ENCODE results near the gene INKA2. TPM values are rescaled to one million over a fixed set of nuclear protein-coding genes. Genes with fewer than 3 reads are reported as not detected.

Gene INKA2
- total and polyA plus RNA-seq, 10 of the 15 experiments (the other 5 are each of a cell fraction or from before 2014, with no cell fraction given), result 0.38 to 5.1 (median 1.3) TPM; not detected in 1

- TF ChIP-seq BCLAF1 (IDR thresholded peaks at IDR 0.05), result no peak
- no peak for TF ChIP-seq FOS (IDR thresholded peaks at IDR 0.05; ENCODE audit: borderline replicate concordance, extremely low read depth, insufficient read length)
- no peak for TF ChIP-seq CHD4 (IDR thresholded peaks at IDR 0.05)
- TF ChIP-seq, protein P1, sequence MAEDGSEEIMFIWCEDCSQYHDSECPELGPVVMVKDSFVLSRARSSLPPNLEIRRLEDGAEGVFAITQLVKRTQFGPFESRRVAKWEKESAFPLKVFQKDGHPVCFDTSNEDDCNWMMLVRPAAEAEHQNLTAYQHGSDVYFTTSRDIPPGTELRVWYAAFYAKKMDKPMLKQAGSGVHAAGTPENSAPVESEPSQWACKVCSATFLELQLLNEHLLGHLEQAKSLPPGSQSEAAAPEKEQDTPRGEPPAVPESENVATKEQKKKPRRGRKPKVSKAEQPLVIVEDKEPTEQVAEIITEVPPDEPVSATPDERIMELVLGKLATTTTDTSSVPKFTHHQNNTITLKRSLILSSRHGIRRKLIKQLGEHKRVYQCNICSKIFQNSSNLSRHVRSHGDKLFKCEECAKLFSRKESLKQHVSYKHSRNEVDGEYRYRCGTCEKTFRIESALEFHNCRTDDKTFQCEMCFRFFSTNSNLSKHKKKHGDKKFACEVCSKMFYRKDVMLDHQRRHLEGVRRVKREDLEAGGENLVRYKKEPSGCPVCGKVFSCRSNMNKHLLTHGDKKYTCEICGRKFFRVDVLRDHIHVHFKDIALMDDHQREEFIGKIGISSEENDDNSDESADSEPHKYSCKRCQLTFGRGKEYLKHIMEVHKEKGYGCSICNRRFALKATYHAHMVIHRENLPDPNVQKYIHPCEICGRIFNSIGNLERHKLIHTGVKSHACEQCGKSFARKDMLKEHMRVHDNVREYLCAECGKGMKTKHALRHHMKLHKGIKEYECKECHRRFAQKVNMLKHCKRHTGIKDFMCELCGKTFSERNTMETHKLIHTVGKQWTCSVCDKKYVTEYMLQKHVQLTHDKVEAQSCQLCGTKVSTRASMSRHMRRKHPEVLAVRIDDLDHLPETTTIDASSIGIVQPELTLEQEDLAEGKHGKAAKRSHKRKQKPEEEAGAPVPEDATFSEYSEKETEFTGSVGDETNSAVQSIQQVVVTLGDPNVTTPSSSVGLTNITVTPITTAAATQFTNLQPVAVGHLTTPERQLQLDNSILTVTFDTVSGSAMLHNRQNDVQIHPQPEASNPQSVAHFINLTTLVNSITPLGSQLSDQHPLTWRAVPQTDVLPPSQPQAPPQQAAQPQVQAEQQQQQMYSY (CRISPR knock-in tag; IDR thresholded peaks at IDR 0.05), result no peak
- no peak for TF ChIP-seq RELB (IDR thresholded peaks at IDR 0.05; ENCODE audit: low read depth)
- no peak for TF ChIP-seq NRF1 (conservative IDR thresholded peaks at IDR 0.05; ENCODE audit: low read depth, low read length)
- no peak for TF ChIP-seq SPI1 (IDR thresholded peaks at IDR 0.05; ENCODE audit: borderline replicate concordance, insufficient read depth, low read depth, low read length)
- TF ChIP-seq, protein P2, sequence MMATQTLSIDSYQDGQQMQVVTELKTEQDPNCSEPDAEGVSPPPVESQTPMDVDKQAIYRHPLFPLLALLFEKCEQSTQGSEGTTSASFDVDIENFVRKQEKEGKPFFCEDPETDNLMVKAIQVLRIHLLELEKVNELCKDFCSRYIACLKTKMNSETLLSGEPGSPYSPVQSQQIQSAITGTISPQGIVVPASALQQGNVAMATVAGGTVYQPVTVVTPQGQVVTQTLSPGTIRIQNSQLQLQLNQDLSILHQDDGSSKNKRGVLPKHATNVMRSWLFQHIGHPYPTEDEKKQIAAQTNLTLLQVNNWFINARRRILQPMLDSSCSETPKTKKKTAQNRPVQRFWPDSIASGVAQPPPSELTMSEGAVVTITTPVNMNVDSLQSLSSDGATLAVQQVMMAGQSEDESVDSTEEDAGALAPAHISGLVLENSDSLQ (IDR thresholded peaks at IDR 0.05), result no peak
- no peak for TF ChIP-seq RAD21 (IDR thresholded peaks at IDR 0.05; ENCODE audit: insufficient read depth, low read depth, low read length)
- TF ChIP-seq FOXM1 (IDR thresholded peaks at IDR 0.05; ENCODE audit: low read depth, low read length), result no peak
- no peak for TF ChIP-seq SP1 (IDR thresholded peaks at IDR 0.05; ENCODE audit: low read depth, low read length)
Observed at GRCh38 chr1:111704240-111704639, 35.0 kb downstream of the INKA2 start (continued).
